Ectodermal cell (in vitro differentiated cells): Measurements from ENCODE around the gene DHRS12.

Experiments
- H3K27ac ChIP-seq: 2 replicates; pipeline ENCODE4 v1.7.0; 2013; ENCODE audit warnings: mild to moderate bottlenecking, low read depth, low read length; ENCODE audit not compliant: insufficient read depth, poor library complexity, severe bottlenecking
- H3K27me3 ChIP-seq: 2 replicates; pipeline ENCODE4 v1.7.0; 2013; ENCODE audit warnings: mild to moderate bottlenecking, low read length; ENCODE audit not compliant: insufficient read depth, control insufficient read depth, poor library complexity, severe bottlenecking
- H3K36me3 ChIP-seq: one replicate; pipeline ENCODE4 v1.7.0; 2013; ENCODE audit warnings: low read length; ENCODE audit not compliant: control insufficient read depth, insufficient read depth
- H3K4me1 ChIP-seq: one replicate; pipeline ENCODE4 v1.7.0; 2013; ENCODE audit warnings: low read length; ENCODE audit not compliant: control insufficient read depth, insufficient read depth
- H3K4me3 ChIP-seq: 2 replicates; pipeline ENCODE4 v1.7.0; 2013; ENCODE audit warnings: low read depth, low read length, control low read depth; ENCODE audit not compliant: insufficient read depth
- H3K9me3 ChIP-seq: 2 replicates; pipeline ENCODE4 v1.7.0; 2013; ENCODE audit warnings: mild to moderate bottlenecking, low read length, moderate library complexity; ENCODE audit not compliant: control insufficient read depth
- WGBS, 2 experiments: methylation state at CpG; one replicate each; pipeline ENCODE4 v1.1.7; 2013; ENCODE audit warnings: missing lambda C conversion rate in 2 of 2; 5-methylcytosine and 5-hydroxymethylcytosine counted together

Gene DHRS12

DNA sequence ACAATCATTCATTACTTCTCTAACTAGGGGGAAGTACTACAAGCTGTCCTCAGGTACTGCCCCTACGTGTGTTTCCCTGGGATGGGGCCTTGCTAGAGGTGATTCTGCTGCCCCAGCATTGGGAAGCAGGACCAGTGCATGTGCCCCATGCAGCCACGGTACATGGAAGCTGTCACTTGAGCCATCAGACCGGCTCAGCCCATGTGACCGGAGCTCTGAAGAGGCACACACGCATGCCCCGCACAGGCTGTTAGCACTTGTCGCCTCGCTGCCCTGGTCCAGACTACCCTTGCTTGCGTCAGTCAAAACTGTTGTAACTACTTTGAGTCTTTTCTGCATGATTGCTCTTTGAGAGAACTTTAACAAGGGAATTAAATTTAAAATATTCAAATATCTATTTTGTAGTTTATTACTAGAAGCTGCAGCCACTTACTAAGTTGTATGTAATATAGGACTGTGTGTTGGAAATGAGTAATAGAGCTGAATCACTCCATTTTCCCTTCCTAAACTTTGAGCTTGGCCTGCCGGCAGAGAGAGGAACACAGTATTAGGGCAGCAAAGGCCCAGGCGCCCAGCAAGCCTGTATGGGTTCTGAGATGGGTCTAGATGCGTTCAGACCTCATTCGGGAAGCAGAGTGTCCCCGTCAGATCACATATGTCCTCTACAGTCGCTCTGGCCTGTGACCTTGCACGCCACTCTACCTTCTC, 42.2 kb downstream of the DHRS12 start:
- peaks cover 20% of the 10 kb centered on the region for H3K36me3 ChIP-seq
- no peaks in the 10 kb centered on the region for H3K4me1 ChIP-seq
- 94 to 95% methylated on average over 16 of the region's 16 CpGs for WGBS, 2 experiments
- H3K9me3 ChIP-seq, result no peaks in the 10 kb centered on the region
- H3K27me3 ChIP-seq, result no peaks in the 10 kb centered on the region
- no peak overlapping the region for H3K4me3 ChIP-seq
- H3K27ac ChIP-seq, result no peak overlapping the region

DNA sequence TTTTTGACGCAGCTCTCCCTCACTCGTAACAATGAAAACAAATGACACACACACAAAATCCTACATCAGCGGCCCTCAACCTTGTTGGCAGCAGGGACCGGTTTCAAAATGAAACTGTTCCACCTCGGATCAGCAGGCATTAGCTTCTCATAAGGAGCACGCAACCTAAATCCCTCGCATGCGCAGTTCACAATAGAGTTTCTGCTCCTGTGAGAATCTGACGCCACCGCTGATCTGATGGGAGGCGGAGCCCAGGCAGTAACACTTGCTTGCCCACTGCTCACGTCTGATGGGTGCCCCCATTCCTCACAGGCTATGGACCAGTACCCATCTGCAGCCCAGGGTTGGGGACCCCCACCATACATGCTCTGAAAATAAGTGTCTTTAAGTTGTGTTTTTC, 43.4 kb downstream of the DHRS12 start:
- no peaks in the 10 kb centered on the region for H3K27me3 ChIP-seq
- no peak overlapping the region for H3K27ac ChIP-seq
- H3K9me3 ChIP-seq, result no peaks in the 10 kb centered on the region
- no peaks in the 10 kb centered on the region for H3K4me1 ChIP-seq
- WGBS, 2 experiments, result 94 to 95% methylated on average over 12 of the region's 12 CpGs
- H3K4me3 ChIP-seq, result no peak overlapping the region
- peaks cover 22% of the 10 kb centered on the region for H3K36me3 ChIP-seq

DNA sequence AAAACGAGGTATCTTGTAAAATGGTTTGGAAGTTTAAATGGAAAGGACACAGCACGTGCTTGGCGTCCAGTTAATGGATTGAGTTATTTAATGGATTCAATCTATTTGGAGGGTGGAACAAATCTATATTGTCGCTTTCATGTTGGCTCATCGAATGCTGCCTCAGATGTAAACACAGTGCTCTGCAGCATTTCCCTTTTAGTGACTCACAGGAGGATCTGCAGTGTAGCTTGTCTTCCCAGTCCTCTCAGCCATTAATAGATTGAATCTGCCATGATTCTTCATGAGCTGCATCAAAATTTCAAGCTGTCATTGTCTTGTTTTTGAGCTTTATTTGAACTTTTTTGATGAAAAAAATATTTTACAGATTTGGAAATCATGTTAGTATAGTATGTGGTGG, 44.7 kb downstream of the DHRS12 start:
- Histone ChIP-seq H3K27ac (no peak overlapping the region), H3K36me3 (peaks cover 22% of the 10 kb centered on the region), H3K27me3 (no peaks in the 10 kb centered on the region), H3K9me3 (no peaks in the 10 kb centered on the region), H3K4me3 (no peak overlapping the region), H3K4me1 (no peaks in the 10 kb centered on the region)
- 93 to 94% methylated on average over 5 of the region's 5 CpGs for WGBS, 2 experiments

DNA sequence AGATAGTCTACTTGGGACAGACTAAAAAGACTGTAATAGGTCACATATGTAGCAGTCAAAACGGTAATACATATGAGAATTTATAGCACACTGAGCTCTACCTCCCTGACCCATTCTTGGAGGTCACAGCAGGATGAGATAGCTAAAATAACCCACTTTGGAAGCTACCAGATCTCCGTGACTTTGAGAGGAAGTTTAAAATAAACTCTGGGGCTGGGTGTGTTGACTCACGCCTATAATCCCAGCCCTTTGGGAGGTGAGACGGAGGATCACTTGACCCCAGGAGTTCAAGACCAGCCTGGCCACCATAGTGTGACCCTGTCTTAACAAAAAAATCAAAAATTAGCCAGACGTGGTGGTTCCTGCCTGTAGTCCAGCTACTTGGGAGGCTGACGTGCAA, 45.3 kb downstream of the DHRS12 start:
- H3K27me3 ChIP-seq, result no peaks in the 10 kb centered on the region
- H3K4me3 ChIP-seq, result no peak overlapping the region
- no peaks in the 10 kb centered on the region for H3K9me3 ChIP-seq
- H3K36me3 ChIP-seq, result peaks cover 22% of the 10 kb centered on the region
- H3K4me1 ChIP-seq, result no peaks in the 10 kb centered on the region
- no peak overlapping the region for H3K27ac ChIP-seq
- 85 to 87% methylated on average over 6 of the region's 6 CpGs for WGBS, 2 experiments

DNA sequence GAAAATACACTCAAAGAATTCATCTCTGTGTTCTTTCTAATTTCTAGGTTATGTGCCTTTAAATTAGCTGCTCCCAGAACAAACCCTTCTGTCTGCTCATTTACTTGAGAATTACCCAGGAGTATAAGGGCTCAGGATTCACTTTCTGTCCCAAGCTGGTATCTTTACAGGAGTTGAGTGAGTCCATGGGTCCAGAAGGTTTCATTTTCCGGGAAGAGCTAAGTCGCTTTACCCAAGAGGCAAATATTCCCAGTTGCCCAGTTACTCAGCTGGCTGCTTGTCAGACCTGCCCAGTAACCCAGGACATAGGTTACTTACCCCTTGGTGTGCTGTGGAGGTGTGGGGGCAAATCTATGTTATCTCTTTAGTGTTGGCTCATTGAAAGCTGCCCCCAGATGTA, 47.3 kb downstream of the DHRS12 start:
- H3K9me3 ChIP-seq, result no peaks in the 10 kb centered on the region
- peaks cover 31% of the 10 kb centered on the region for H3K36me3 ChIP-seq
- H3K4me1 ChIP-seq, result no peaks in the 10 kb centered on the region
- 96% methylated on average over 2 of the region's 2 CpGs for WGBS, 2 experiments
- no peak overlapping the region for H3K4me3 ChIP-seq
- no peaks in the 10 kb centered on the region for H3K27me3 ChIP-seq
- H3K27ac ChIP-seq, result no peak overlapping the region

DNA sequence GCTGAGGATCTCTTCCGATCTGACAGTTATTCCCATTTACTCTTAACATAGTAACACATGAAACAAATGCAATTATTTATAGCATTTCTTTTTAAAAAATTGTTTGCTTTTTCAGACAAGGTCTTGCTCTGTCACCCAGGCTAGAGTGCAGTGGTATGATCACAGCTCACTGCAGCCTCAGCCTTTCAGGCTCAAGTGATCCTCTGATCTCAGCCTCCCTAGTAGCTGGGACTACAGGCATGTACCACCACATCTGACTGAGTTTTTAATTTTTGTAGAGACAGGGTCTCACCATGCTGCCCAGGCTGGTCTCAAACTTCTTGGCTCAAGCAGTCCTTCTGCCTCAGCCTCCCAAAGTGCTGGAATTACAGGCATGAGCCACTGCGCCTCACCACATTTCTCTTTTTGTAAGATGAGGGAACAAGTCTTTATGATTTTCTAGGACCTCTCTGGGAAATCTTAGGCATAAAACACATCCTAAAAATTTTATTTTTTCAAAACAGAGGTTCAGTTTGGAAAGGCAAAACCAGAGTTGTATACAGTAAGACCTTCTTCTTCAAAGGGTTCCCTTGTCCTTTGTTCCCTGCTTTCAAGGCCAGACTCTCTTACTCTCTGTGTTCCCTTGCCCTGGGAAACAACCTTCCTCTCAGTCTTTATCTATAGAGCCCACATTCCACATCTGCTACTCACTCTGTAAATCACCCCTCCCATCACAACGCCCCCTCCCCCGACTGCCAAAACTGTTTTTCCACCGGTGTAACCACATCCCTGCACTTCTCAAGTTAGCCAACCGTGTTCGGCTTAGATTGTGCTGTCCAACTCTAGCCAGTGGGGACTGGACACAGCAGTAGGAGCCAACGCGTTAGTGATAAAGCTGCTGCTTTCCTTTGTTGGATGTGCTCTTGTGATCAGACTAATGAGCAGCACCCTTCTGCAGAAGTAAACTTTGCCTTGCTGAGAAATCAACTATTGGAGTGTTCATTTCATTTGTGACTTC, 56.2 kb downstream of the DHRS12 start:
- Histone ChIP-seq H3K9me3 (no peaks in the 10 kb centered on the region), H3K4me3 (no peak overlapping the region), H3K36me3 (peaks cover 23% of the 10 kb centered on the region), H3K4me1 (no peaks in the 10 kb centered on the region), H3K27ac (no peak overlapping the region), H3K27me3 (no peaks in the 10 kb centered on the region)
- WGBS, 2 experiments, result 97% methylated on average over 9 of the region's 9 CpGs

DNA sequence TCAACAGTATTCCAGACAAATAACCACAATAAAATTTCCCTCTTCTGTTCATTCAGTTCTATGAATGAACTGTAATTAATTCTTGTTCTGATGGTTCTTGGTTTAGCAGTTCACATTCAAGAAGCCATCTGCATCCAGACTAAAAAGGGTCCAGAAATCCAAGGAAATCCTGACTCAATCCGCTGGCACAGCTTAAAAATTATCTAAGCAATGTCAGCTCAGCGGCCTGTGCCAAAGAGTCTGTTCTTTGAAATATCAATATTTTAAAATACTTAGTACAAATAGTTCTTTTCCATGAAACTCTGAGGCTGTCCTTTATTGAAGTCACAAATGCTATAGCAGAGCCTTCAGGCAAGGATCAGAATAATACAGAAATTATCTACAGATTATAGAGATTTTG, 57.2 kb downstream of the DHRS12 start:
- H3K27me3 ChIP-seq, result no peaks in the 10 kb centered on the region
- H3K27ac ChIP-seq, result no peak overlapping the region
- no peaks in the 10 kb centered on the region for H3K4me1 ChIP-seq
- H3K4me3 ChIP-seq, result no peak overlapping the region
- WGBS, 2 experiments, result 90 to 95% methylated on average over 2 of the region's 2 CpGs
- peaks cover 17% of the 10 kb centered on the region for H3K36me3 ChIP-seq
- H3K9me3 ChIP-seq, result no peaks in the 10 kb centered on the region

DNA sequence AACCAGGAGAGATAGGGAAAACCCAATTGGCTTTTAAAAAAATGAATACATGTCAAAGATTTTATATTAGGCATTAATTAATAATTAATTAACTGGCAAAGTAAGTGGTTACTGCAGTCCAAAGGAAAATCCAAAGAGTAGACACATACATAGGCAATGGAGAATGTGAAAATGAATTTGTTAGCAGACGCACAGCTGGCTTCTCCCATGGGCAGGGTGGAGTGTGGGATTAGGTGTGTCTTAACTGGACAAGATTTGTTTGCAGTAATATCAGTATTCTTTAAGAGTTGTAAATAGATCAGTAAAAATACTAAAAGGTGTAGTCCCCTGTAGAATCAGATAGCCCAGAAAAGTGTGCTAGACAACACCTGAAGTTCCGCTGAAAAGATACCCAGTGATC, 58.7 kb downstream of the DHRS12 start:
- H3K36me3 ChIP-seq, result peaks cover 17% of the 10 kb centered on the region
- 93 to 96% methylated on average over 2 of the region's 2 CpGs for WGBS, 2 experiments

DNA sequence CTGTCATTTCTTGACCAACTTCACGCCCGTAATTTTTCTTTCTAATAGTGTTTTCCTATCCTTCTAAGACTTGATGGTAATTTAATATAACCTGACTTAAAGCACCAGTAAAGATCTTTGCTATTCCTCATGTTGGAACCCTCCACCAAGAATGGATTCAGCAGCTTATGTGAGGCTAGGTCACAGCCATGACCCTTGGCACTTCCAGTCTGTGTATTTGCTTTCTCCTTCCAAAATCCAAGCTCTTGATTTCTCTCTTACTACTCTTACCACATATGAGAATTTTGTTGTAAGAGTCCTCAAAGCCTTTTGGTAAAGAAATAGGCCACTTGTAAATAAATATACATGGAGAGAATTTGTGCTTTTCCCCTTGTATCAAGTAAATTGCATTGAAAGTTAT, 61.4 kb downstream of the DHRS12 start:
- peaks cover 10% of the 10 kb centered on the region for H3K36me3 ChIP-seq
- WGBS, 2 experiments, result 82% methylated on average over 2 of the region's 2 CpGs; no CpG with 5 or more reads in 1 of the 2 experiments
- no peak overlapping the region for H3K4me3 ChIP-seq
- no peak overlapping the region for H3K27ac ChIP-seq
- H3K9me3 ChIP-seq, result no peaks in the 10 kb centered on the region
- no peaks in the 10 kb centered on the region for H3K4me1 ChIP-seq
- no peaks in the 10 kb centered on the region for H3K27me3 ChIP-seq

More for the DNA sequence above, 58.7 kb downstream of the DHRS12 start:
- no peak overlapping the region for H3K4me3 ChIP-seq
- H3K27ac ChIP-seq, result no peak overlapping the region
- no peaks in the 10 kb centered on the region for H3K27me3 ChIP-seq
- no peaks in the 10 kb centered on the region for H3K4me1 ChIP-seq
- H3K9me3 ChIP-seq, result no peaks in the 10 kb centered on the region

DNA sequence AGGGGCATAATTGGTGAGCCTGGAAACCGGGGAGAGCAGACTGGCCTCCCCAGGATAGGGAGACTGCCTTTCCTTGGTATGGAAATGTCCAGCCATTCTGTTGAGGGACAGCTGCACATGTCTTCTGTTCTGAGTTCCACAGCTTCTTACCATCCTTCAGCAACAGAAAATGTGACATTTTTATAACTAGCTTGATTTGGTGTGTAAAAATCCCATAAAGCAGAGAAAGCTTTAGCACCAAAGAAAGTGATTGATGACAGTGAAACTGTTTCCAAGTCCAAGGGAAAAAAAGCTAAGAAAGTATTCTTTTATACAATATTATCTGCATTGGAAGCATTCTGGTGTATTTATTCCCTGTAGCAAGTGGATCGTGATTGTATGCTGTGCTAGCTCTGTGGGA, 61.9 kb downstream of the DHRS12 start:
- H3K9me3 ChIP-seq, result no peaks in the 10 kb centered on the region
- peaks cover 10% of the 10 kb centered on the region for H3K36me3 ChIP-seq
- no peak overlapping the region for H3K27ac ChIP-seq
- H3K4me3 ChIP-seq, result no peak overlapping the region
- WGBS, 2 experiments, result 96 to 98% methylated on average over 2 of the region's 2 CpGs
- H3K27me3 ChIP-seq, result no peaks in the 10 kb centered on the region
- no peaks in the 10 kb centered on the region for H3K4me1 ChIP-seq
